ENCODE results near the gene MAP7D1. TPM values are rescaled to one million over a fixed set of nuclear protein-coding genes. Genes with fewer than 3 reads are reported as not detected.

MAP7D1 gene
- total and polyA plus RNA-seq, 2 of the 13 experiments (the other 11 are each of a cell fraction or from before 2014, with no cell fraction given): 5.6 to 7.2 TPM

DNA sequence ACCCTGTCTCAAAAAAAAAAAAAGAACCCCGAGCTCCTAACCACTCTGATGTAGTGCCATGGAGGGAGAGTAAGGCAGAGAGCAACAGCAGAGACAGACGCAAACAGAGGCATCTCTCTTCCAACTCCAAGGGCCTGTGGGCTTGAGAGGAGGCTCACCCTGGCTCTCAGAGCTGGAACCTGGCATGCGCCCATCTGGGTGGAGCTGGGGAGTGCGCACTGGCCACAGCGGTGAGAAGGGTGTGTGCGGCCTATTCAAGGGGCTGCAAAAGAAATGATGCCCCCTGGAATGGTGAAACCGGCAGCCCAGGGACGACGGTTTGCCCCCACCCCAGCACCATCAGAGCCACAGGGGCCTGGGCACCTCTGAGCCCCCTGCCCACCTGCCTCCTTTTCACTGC, 48.6 kb upstream of the MAP7D1 start:
- in situ Hi-C loops (cut with HindIII; ENCODE audit: extremely low pct_ligation_motif_present, low pct_unique_long_range_greater_than_20kb) (no loop called here), intact Hi-C loops (cut with micrococcal nuclease; ENCODE audit: unreplicated experiment) (no loop called here)
- ATAC-seq: no peak
- 55% methylated on average over 9 of the region's 9 CpGs for WGBS (ENCODE audit: low lambda C conversion rate)
- Histone ChIP-seq H3K79me2 (ENCODE audit: insufficient read depth, low read length) (no peaks in the 10 kb centered on the region), H3K27ac (ENCODE audit: extremely low read length, insufficient read depth, low read length) (no peak overlapping the region), H3K9me3 (ENCODE audit: low read length) (no peaks in the 10 kb centered on the region), H3K4me3 (replicated peaks in 1 of 3; ENCODE audit: insufficient read depth in 1 of 3, low read depth in 2 of 3, low read length in 3 of 3) (no peak overlapping the region), H3K9ac (ENCODE audit: insufficient read depth, low read depth, low read length) (no peak overlapping the region), H3K27me3 (ENCODE audit: control insufficient read depth in 1 of 2, insufficient read depth in 2 of 2, low read length in 2 of 2) (peaks cover 4 to 24% of the 10 kb centered on the region in 2 experiments; a peak in 4 of 5 replicates), H4K20me1 (ENCODE audit: insufficient read depth, low read length) (no peaks in the 10 kb centered on the region), H3K4me1 (ENCODE audit: insufficient read depth, low read length) (peaks cover 32% of the 10 kb centered on the region), H3K4me2 (ENCODE audit: low read depth, low read length) (no peak overlapping the region), H3K36me3 (replicated peaks in 1 of 2; ENCODE audit: control insufficient read depth in 1 of 2, insufficient read depth in 2 of 2, low read length in 2 of 2) (no peaks in the 10 kb centered on the region), H2AFZ (ENCODE audit: low read length) (no peak overlapping the region)
- no peak for DNase-seq (ENCODE audit: low spot score)
- no peak for FAIRE-seq
- ChIA-PET CTCF (ENCODE audit: low intra/inter-chr PET ratio, low total read pairs) (no interaction called here), POLR2A (interaction anchor here (1.9 kb wide), 1 partner anchor 7 kb away, joined by 7 read pairs; no protein-coding TSS in a partner anchor)
- BruUV-seq (replicated peaks): no TSS peak
- TF ChIP-seq ZNF3 (CRISPR knock-in tag; IDR thresholded peaks at IDR 0.05) (no peak), CREB3 (CRISPR knock-in tag; IDR thresholded peaks at IDR 0.05) (no peak), XBP1 (CRISPR knock-in tag; IDR thresholded peaks at IDR 0.05) (no peak), EZH2 (conservative IDR thresholded peaks at IDR 0.05; ENCODE audit: low read depth, low read length) (no peak), PRDM4 (CRISPR knock-in tag; IDR thresholded peaks at IDR 0.05; ENCODE audit: borderline replicate concordance) (no peak), ZFAT (CRISPR knock-in tag; conservative IDR thresholded peaks at IDR 0.05) (no peak), ZNF33B (CRISPR knock-in tag; IDR thresholded peaks at IDR 0.05) (no peak), ZNF558 (CRISPR knock-in tag; IDR thresholded peaks at IDR 0.05; ENCODE audit: borderline replicate concordance) (no peak), REXO4 (CRISPR knock-in tag; IDR thresholded peaks at IDR 0.05; ENCODE audit: borderline replicate concordance) (no peak)
- TF ChIP-seq, protein P1, sequence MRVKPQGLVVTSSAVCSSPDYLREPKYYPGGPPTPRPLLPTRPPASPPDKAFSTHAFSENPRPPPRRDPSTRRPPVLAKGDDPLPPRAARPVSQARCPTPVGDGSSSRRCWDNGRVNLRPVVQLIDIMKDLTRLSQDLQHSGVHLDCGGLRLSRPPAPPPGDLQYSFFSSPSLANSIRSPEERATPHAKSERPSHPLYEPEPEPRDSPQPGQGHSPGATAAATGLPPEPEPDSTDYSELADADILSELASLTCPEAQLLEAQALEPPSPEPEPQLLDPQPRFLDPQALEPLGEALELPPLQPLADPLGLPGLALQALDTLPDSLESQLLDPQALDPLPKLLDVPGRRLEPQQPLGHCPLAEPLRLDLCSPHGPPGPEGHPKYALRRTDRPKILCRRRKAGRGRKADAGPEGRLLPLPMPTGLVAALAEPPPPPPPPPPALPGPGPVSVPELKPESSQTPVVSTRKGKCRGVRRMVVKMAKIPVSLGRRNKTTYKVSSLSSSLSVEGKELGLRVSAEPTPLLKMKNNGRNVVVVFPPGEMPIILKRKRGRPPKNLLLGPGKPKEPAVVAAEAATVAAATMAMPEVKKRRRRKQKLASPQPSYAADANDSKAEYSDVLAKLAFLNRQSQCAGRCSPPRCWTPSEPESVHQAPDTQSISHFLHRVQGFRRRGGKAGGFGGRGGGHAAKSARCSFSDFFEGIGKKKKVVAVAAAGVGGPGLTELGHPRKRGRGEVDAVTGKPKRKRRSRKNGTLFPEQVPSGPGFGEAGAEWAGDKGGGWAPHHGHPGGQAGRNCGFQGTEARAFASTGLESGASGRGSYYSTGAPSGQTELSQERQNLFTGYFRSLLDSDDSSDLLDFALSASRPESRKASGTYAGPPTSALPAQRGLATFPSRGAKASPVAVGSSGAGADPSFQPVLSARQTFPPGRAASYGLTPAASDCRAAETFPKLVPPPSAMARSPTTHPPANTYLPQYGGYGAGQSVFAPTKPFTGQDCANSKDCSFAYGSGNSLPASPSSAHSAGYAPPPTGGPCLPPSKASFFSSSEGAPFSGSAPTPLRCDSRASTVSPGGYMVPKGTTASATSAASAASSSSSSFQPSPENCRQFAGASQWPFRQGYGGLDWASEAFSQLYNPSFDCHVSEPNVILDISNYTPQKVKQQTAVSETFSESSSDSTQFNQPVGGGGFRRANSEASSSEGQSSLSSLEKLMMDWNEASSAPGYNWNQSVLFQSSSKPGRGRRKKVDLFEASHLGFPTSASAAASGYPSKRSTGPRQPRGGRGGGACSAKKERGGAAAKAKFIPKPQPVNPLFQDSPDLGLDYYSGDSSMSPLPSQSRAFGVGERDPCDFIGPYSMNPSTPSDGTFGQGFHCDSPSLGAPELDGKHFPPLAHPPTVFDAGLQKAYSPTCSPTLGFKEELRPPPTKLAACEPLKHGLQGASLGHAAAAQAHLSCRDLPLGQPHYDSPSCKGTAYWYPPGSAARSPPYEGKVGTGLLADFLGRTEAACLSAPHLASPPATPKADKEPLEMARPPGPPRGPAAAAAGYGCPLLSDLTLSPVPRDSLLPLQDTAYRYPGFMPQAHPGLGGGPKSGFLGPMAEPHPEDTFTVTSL (CRISPR knock-in tag; IDR thresholded peaks at IDR 0.05; ENCODE audit: borderline replicate concordance): no peak
